ENCODE measurements around the gene RNF208. TPM values are rescaled to one million over a fixed set of nuclear protein-coding genes. Genes with fewer than 3 reads are reported as not detected.

RNF208 gene
- total and polyA plus RNA-seq, 9 of the 15 experiments (the other 6 are each of a cell fraction or from before 2014, with no cell fraction given) = 0.15 to 6.9 (median 0.50) TPM; not detected in 2

DNA sequence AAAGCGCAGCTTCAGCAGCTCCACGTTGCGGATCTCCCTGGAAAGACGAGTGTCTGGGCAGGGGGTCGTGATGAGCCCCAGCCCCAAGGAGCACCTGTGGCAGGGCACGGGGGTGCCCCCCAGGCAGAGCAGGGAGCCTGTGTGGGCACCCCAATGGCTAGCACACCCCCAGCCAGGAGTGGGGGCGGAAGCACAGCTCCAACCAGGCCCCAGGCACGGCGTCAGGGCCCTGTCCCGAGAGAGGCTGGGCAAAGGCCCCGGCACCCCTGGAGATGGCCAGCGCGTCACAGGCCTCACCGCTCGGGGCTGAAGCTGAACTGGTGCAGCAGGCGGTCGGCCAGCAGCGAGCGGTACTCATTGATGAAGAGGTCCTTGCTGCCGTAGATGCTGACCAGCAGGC lies 41.5 kb downstream of the RNF208 start:
- FAIRE-seq (no peak), ATAC-seq (no peak), DNase-seq (ENCODE audit: extremely low read depth in 1 of 4, low spot score in 3 of 4) (no peak)
- peaks cover 3 to 66% of the 10 kb centered on the region in 2 experiments; a peak in 3 of 5 replicates for H3K4me1 ChIP-seq (replicated peaks in 1 of 2; ENCODE audit: control insufficient read depth in 2 of 2, insufficient read depth in 2 of 2, low read length in 2 of 2)
- no peak overlapping the region for H3K4me3 ChIP-seq
- 0 out of 2 replicates have a peak, but pooled peaks cover 2% of the 10 kb centered on the region for H4K20me1 ChIP-seq (replicated peaks; ENCODE audit: control insufficient read depth, insufficient read depth, low read length)
- H3K9me1 ChIP-seq (ENCODE audit: control insufficient read depth, insufficient read depth, low read length) = no peaks in the 10 kb centered on the region
- H3K36me3 ChIP-seq (ENCODE audit: control insufficient read depth, insufficient read depth, low read length) = peaks cover 67% of the 10 kb centered on the region; the same call in 1 of the 3 replicates
- CTCF ChIA-PET (ENCODE audit: low intra/inter-chr PET ratio) = no interaction called here
- H3K4me2 ChIP-seq (ENCODE audit: insufficient read depth, low read length) = no peak overlapping the region
- in situ Hi-C loops (cut with MboI) = no loop called here
- H3K27ac ChIP-seq (ENCODE audit: extremely low read depth, low read depth, low read length) = no peak overlapping the region
- 90% methylated on average over 15 of the region's 20 CpGs for WGBS (ENCODE audit: insufficient coverage, low coverage, missing lambda C conversion rate)
- H3K9me3 ChIP-seq (replicated peaks; ENCODE audit: control insufficient read depth, insufficient read depth, low read depth, low read length) = no peaks in the 10 kb centered on the region
- intact Hi-C loops (cut with micrococcal nuclease) = no loop called here
- TF ChIP-seq, protein P1, sequence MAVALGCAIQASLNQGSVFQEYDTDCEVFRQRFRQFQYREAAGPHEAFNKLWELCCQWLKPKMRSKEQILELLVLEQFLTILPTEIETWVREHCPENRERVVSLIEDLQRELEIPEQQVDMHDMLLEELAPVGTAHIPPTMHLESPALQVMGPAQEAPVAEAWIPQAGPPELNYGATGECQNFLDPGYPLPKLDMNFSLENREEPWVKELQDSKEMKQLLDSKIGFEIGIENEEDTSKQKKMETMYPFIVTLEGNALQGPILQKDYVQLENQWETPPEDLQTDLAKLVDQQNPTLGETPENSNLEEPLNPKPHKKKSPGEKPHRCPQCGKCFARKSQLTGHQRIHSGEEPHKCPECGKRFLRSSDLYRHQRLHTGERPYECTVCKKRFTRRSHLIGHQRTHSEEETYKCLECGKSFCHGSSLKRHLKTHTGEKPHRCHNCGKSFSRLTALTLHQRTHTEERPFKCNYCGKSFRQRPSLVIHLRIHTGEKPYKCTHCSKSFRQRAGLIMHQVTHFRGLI (CRISPR knock-in tag; IDR thresholded peaks at IDR 0.05) = no peak
- peak; percentile 18 for TF ChIP-seq POLR2G (IDR thresholded peaks at IDR 0.05; ENCODE audit: low read depth, low read length)
- TF ChIP-seq TEAD4 (IDR thresholded peaks at IDR 0.05; ENCODE audit: low read length) = no peak
- no peak for TF ChIP-seq TEAD4 (CRISPR knock-in tag; IDR thresholded peaks at IDR 0.05; ENCODE audit: borderline replicate concordance)
- TF ChIP-seq ARHGAP35 (IDR thresholded peaks at IDR 0.05; ENCODE audit: partially characterized antibody) = no peak
- no peaks in the 10 kb centered on the region for H3K79me2 ChIP-seq (ENCODE audit: control insufficient read depth, insufficient read depth, low read length)
- H3K27me3 ChIP-seq (ENCODE audit: control insufficient read depth in 2 of 2, insufficient read depth in 2 of 2, low read length in 2 of 2) = no peaks in the 10 kb centered on the region
- BruUV-seq (replicated peaks) = no TSS peak
- H3K9ac ChIP-seq (ENCODE audit: insufficient read depth in 1 of 2, low read depth in 2 of 2, low read length in 2 of 2) = no peak overlapping the region; a peak in 1 of 4 replicates
- H2AFZ ChIP-seq (ENCODE audit: low read depth, low read length) = no peak overlapping the region
- POLR2A ChIA-PET = interaction anchor here (0.6 to 1.2 kb wide), 4 partner anchors 9 to 21 kb away, joined by 3 to 4 read pairs (median 3); no protein-coding TSS in a partner anchor

Measured in K562 (cell line).